ENCODE measurements around the gene FAM83E.
A peak's percentile ranks its signal among the peaks of the same experiment; 100 is the strongest.

The FAM83E gene

GRCh38 chr19:48615231-48616040 lies 560 bp upstream of the FAM83E start:
- no peak for DNase-seq (ENCODE audit: insufficient read length, low spot score)
- FAIRE-seq: no peak

- DNase-seq (ENCODE audit: insufficient read length, low spot score) (no peak), FAIRE-seq (no peak)
Measured at GRCh38 chr19:48613852-48614435, 932 bp downstream of the FAM83E start.

GRCh38 chr19:48613024-48613851 lies 1.6 kb downstream of the FAM83E start:
- FAIRE-seq: no peak
- no peak for DNase-seq (ENCODE audit: insufficient read length, low spot score)

GRCh38 chr19:48611872-48612271 lies 3.0 kb downstream of the FAM83E start:
- no peak for DNase-seq (ENCODE audit: insufficient read length, low spot score)
- no peak for FAIRE-seq

- FAIRE-seq (no peak), DNase-seq (ENCODE audit: insufficient read length, low spot score) (no peak)
Measured at GRCh38 chr19:48609571-48610108, 5.2 kb downstream of the FAM83E start.

- FAIRE-seq: peak; percentile 79
- DNase-seq (ENCODE audit: insufficient read length, low spot score): peak; percentile 86
Measured at GRCh38 chr19:48608798-48609263, 6.0 kb downstream of the FAM83E start.

- FAIRE-seq (no peak), DNase-seq (ENCODE audit: insufficient read length, low spot score) (no peak)
Measured at GRCh38 chr19:48607359-48607755, 7.5 kb downstream of the FAM83E start.

- no peak for DNase-seq (ENCODE audit: insufficient read length, low spot score)
- FAIRE-seq: no peak
Measured at GRCh38 chr19:48606463-48607358, 8.2 kb downstream of the FAM83E start, which contains the start of gene SPACA4. Gene SPACA4, plus strand, starts transcription at chr19:48606742. Its CDS starts 237 bp downstream, at chr19:48606979.

GRCh38 chr19:48603850-48604249 lies 11.0 kb downstream of the FAM83E start:
- FAIRE-seq (no peak), DNase-seq (ENCODE audit: insufficient read length, low spot score) (no peak)

GRCh38 chr19:48603449-48603848 lies 11.4 kb downstream of the FAM83E start:
- DNase-seq (ENCODE audit: insufficient read length, low spot score) (no peak), FAIRE-seq (no peak)

- FAIRE-seq: no peak
Measured at GRCh38 chr19:48603001-48603400, 11.9 kb downstream of the FAM83E start.

GRCh38 chr19:48600679-48601417 lies 14.0 kb downstream of the FAM83E start:
- FAIRE-seq (no peak), DNase-seq (ENCODE audit: insufficient read length, low spot score) (no peak)

More at GRCh38 chr19:48603001-48603400, 11.9 kb downstream of the FAM83E start:
- no peak for DNase-seq (ENCODE audit: insufficient read length, low spot score)

GRCh38 chr19:48598996-48599700 lies 15.7 kb downstream of the FAM83E start:
- FAIRE-seq (no peak), DNase-seq (ENCODE audit: insufficient read length, low spot score) (no peak)

GRCh38 chr19:48596679-48597465 lies 18.0 kb downstream of the FAM83E start:
- no peak for FAIRE-seq
- DNase-seq (ENCODE audit: insufficient read length, low spot score): no peak

GRCh38 chr19:48596237-48596636 lies 18.6 kb downstream of the FAM83E start:
- no peak for FAIRE-seq
- DNase-seq (ENCODE audit: insufficient read length, low spot score): no peak

- FAIRE-seq (no peak), DNase-seq (ENCODE audit: insufficient read length, low spot score) (no peak)
Measured at GRCh38 chr19:48595833-48596232, 19.0 kb downstream of the FAM83E start.

- no peak for DNase-seq (ENCODE audit: insufficient read length, low spot score)
- FAIRE-seq: no peak
Measured at GRCh38 chr19:48595171-48595570, 19.7 kb downstream of the FAM83E start.

- FAIRE-seq (no peak), DNase-seq (ENCODE audit: insufficient read length, low spot score) (no peak)
Measured at GRCh38 chr19:48591021-48591420, 23.9 kb downstream of the FAM83E start.

Data from GM19239 (cell line).